NCI-H1436 treated with DMSO at 0.1 percent for 48 hours (cell line): ENCODE measurements around the gene AUH.

Experiments used
- DNase-seq: peaks from one replicate; lab custom pipeline; 2025; lab: John Stamatoyannopoulos, UW

The AUH gene

DNA sequence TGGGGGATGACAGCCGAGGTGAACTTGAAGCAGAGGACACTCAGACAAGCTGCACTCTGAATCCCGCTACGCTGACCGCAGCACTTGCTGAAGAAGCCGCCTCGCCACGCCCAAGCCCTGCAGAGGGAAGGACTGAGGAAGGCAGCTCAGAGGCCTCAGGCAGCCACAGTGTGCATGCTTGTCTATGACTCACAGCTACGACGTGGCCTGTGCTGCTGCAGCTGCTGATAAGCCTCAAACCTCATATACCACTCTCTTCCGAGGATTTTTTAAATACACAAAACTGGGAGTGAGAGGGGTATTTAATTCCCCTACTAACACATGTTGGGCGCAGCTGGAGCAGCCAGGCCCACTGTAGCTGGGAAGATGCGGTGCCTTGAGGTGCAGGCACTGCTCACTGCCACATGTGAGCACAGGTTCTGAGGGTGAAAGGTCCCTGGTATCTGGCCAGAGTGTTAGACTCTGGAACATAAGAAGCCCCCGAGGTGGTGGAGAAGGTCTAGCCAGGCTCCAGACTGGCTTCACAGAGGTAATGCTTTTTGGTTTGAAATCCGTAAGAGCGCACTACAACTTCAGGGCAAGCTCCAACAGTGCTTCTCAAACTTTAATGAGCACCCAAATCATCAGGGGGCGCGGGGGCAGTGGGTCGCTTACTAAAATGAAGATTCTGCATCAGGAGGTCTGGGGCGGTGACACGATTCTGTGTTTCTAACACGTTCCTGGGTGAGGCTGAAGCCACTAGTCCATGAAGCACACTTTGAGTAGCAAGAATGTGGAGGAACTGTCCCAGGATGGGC is 196.8 kb downstream of the AUH start:
- DNase-seq = no peak
